ENCODE data around the gene CNN3. TPM values are rescaled to one million over a fixed set of nuclear protein-coding genes. Genes with fewer than 3 reads are reported as not detected.
A peak's percentile ranks its signal among the peaks of the same experiment; 100 is the strongest.

The CNN3 gene
- total and polyA plus RNA-seq, 2 of the 4 experiments (the other 2 are of a cell fraction) = 249 to 552 TPM

- Histone ChIP-seq H4K20me1 (ENCODE audit: insufficient read depth, low read length) (peaks cover 99% of the 10 kb centered on the region), H2BK20ac (ENCODE audit: low read depth, low read length) (no peak overlapping the region), H3K18ac (ENCODE audit: low read depth, low read length) (no peak overlapping the region), H3K9me3 (ENCODE audit: control insufficient read depth, insufficient read depth, low read length) (no peaks in the 10 kb centered on the region), H4K5ac (ENCODE audit: low read depth, low read length) (no peak overlapping the region), H3K4me1 (ENCODE audit: control insufficient read depth, insufficient read depth, low read length) (peaks cover 23% of the 10 kb centered on the region), H3K9ac (ENCODE audit: low read depth, low read length) (no peak overlapping the region), H2AFZ (replicated peaks; ENCODE audit: low read length, poor library complexity) (no peak overlapping the region), H2BK120ac (ENCODE audit: low read depth, low read length) (no peak overlapping the region), H3K27me3 (ENCODE audit: control insufficient read depth, insufficient read depth, low read length) (no peaks in the 10 kb centered on the region), H2BK5ac (ENCODE audit: low read depth, low read length, poor library complexity, severe bottlenecking) (no peak overlapping the region), H2BK15ac (ENCODE audit: low read depth, low read length) (no peak overlapping the region), H3K79me1 (ENCODE audit: low read depth in 1 of 2, low read length in 2 of 2) (peaks cover 10 to 74% of the 10 kb centered on the region in 2 experiments; a peak in 3 of 4 replicates), H3K27ac (ENCODE audit: insufficient read depth, low read length) (no peak overlapping the region), H2AK9ac (replicated peaks; ENCODE audit: low read depth, low read length, poor library complexity) (no peak overlapping the region), H3K4me2 (ENCODE audit: low read depth, low read length) (no peak overlapping the region), H3K9me1 (ENCODE audit: insufficient read depth, low read length) (peaks cover 44% of the 10 kb centered on the region), H3K4ac (ENCODE audit: low read depth, low read length) (no peak overlapping the region), H3K56ac (ENCODE audit: extremely low read depth, insufficient read depth, low read length) (no peak overlapping the region), H4K8ac (ENCODE audit: low read depth in 2 of 2, low read length in 2 of 2) (no peak overlapping the region), H2AK5ac (ENCODE audit: low read depth, low read length) (no peak overlapping the region), H3K36me3 (ENCODE audit: control insufficient read depth, insufficient read depth, low read length) (peaks cover 6% of the 10 kb centered on the region; the same call in 1 of the 2 replicates), H3K14ac (replicated peaks; ENCODE audit: low read depth, low read length) (no peak overlapping the region), H4K91ac (ENCODE audit: insufficient read depth, low read depth, low read length) (no peak overlapping the region), H3K4me3 (ENCODE audit: insufficient read depth, low read depth, low read length) (no peak overlapping the region), H3K23ac (ENCODE audit: low read depth, low read length) (no peak overlapping the region)
- CTCF ChIA-PET = no interaction called here
- dilution Hi-C loops (cut with HindIII; ENCODE audit: low sequenced_read_pairs, unreplicated experiment) = no loop called here
- in situ Hi-C loops (cut with MboI; ENCODE audit: low sequenced_read_pairs) = no loop called here
- 0 out of 2 replicates have a peak, but pooled peaks have one; percentile 5 for ATAC-seq (ENCODE audit: low read depth)
- no TSS peak for BruUV-seq (replicated peaks)
- peak; percentile 53 for DNase-seq
- TF ChIP-seq FOS (IDR thresholded peaks at IDR 0.05; ENCODE audit: low read depth, low read length) (0 out of 2 replicates have a peak, but pooled peaks have one; percentile 12), MAZ (IDR thresholded peaks at IDR 0.05; ENCODE audit: borderline replicate concordance, low read depth, low read length) (no peak), RAD21 (IDR thresholded peaks at IDR 0.05; ENCODE audit: low read length) (no peak)
- WGBS, 2 experiments (ENCODE audit: extremely low coverage in 2 of 2, insufficient read length in 1 of 2) = no CpG with 5 or more reads among the region's 6 CpGs
- POLR2A ChIA-PET (ENCODE audit: unreplicated experiment) = no interaction called here
- intact Hi-C loops (cut with micrococcal nuclease) = no loop called here
Observed at GRCh38 chr1:94917251-94917650, 9.7 kb downstream of the CNN3 start.

Data from IMR-90 (cell line).